NCI-H2107 treated with DMSO at 0.1 percent for 48 hours (cell line): ENCODE results near the gene LRFN4.
A peak's percentile ranks its signal among the peaks of the same experiment; 100 is the strongest.

Experiments
- DNase-seq: peaks from one replicate; lab custom pipeline; 2025; ENCODE audit not compliant: unreplicated experiment; lab: John Stamatoyannopoulos, UW

Gene LRFN4

GRCh38 chr11:66858186-66858938 lies 1.5 kb downstream of the LRFN4 start:
- DNase-seq = no peak

- no peak for DNase-seq
Observed at GRCh38 chr11:66858939-66859685, 2.2 kb downstream of the LRFN4 start.

GRCh38 chr11:66859686-66860448 lies 3.0 kb downstream of the LRFN4 start:
- DNase-seq = no peak

GRCh38 chr11:66860449-66860831 lies 3.6 kb downstream of the LRFN4 start:
- no peak for DNase-seq

- no peak for DNase-seq
Observed at GRCh38 chr11:66861038-66861773, 4.3 kb downstream of the LRFN4 start.

GRCh38 chr11:66861774-66862558 lies 5.1 kb downstream of the LRFN4 start:
- no peak for DNase-seq

- no peak for DNase-seq
Observed at GRCh38 chr11:66862559-66863037, 5.7 kb downstream of the LRFN4 start.

- DNase-seq = no peak
Observed at GRCh38 chr11:66863428-66864125, 6.7 kb downstream of the LRFN4 start.

GRCh38 chr11:66864172-66864901 lies 7.5 kb downstream of the LRFN4 start:
- DNase-seq = peak; percentile 33

GRCh38 chr11:66864924-66865697 lies 8.2 kb downstream of the LRFN4 start:
- DNase-seq = peak; percentile 33

- no peak for DNase-seq
Observed at GRCh38 chr11:66866007-66866406, 9.1 kb downstream of the LRFN4 start.

GRCh38 chr11:66866511-66866986 lies 9.7 kb downstream of the LRFN4 start:
- no peak for DNase-seq

- no peak for DNase-seq
Observed at GRCh38 chr11:66867425-66868040, 10.7 kb downstream of the LRFN4 start.

- no peak for DNase-seq
Observed at GRCh38 chr11:66868082-66868725, 11.3 kb downstream of the LRFN4 start.

GRCh38 chr11:66868726-66869566 lies 12.1 kb downstream of the LRFN4 start:
- DNase-seq = no peak

GRCh38 chr11:66869567-66869870 lies 12.7 kb downstream of the LRFN4 start:
- DNase-seq = no peak
